ENCODE results near the gene SERPINA3.

SERPINA3 gene

DNA sequence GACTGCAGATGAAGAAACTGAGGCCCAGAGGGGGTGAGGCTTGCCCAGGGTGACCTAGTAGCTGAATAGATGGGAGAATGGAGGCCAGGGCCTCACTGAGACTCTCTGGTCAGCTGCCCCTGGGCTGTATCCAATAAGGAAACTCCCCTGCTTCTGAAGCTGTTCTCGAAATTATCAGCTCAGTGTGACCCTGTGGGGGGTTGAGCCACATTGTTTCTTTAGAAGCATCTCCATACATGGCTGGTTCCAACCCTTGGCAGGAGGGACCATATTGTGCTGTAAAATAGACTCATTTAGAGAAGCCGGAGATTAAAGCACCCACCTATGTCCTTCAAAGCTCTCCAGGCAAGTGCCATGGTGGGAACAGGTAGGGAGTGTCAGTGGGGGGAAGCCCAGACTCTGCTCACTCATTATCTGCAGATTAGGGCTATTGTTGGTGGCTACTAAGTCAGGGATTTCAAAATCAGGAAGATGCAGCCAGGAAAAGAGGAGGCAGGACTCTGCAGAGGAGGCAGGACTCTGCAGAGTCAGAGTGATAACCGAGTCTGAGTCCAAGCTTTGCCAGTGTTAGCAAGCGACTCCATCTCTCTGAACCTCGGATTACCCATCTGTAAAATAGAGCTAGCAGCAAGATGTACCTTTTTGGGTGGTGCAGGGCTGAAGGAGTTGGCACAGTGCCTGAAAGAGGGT lies 27.5 kb upstream of the SERPINA3 start:
- Histone ChIP-seq H3K27ac (ENCODE audit: insufficient read depth, low read length, poor library complexity, severe bottlenecking) (no peak overlapping the region), H3K4me3 (ENCODE audit: insufficient read depth, low read depth, low read length, poor library complexity, severe bottlenecking) (no peak overlapping the region), H3K9me3 (ENCODE audit: control insufficient read depth, low read length) (no peaks in the 10 kb centered on the region), H3K4me1 (ENCODE audit: control insufficient read depth, insufficient read depth, low read length, poor library complexity, severe bottlenecking) (no peaks in the 10 kb centered on the region), H3K27me3 (replicated peaks; ENCODE audit: control insufficient read depth, insufficient read depth, low read length, poor library complexity, severe bottlenecking) (no peaks in the 10 kb centered on the region), H3K36me3 (ENCODE audit: control insufficient read depth, insufficient read depth, low read length) (no peaks in the 10 kb centered on the region)
- no peak for DNase-seq

DNA sequence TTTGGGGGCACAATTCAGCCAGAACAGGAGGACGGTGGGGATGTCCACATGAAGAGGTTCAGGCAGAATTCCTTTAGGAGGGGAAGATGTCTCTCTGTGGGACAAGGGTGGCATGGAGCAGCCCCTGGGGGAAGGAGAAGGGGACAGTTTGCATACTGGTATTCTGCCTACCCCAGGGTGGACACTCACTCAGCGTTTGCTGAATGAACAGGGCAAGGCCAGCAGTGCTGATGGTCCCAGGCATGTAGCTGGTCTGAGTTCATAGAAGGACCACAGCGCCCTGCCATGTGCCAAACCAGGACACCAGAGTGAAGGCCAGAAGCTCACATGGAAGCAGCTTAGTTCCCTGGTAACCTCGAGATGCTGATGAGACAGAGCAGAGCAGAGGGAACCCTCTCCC lies 25.6 kb upstream of the SERPINA3 start:
- no peak for DNase-seq

DNA sequence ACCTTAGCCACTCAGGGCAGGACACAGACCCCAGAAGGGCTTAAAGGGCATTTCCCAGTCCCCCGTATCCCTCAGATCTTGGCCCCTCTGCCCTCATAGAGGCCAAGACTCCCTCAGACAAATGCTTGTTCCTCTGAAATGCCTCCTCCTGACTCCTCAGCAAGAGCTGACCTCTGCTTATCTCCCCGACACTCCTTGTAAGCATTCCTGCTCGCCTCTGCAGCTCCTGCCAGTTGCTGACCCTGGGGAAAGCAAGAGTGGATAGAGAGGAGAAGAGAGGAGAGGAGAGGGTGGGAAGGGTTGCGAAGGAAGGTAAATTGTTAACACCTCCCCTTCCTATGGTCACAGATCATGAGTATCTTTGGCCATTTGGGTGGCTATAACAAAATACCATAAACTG lies 23.9 kb upstream of the SERPINA3 start:
- DNase-seq = no peak
- H3K27me3 ChIP-seq (replicated peaks; ENCODE audit: control insufficient read depth, insufficient read depth, low read length, poor library complexity, severe bottlenecking) = no peaks in the 10 kb centered on the region

More for the DNA sequence above, 25.6 kb upstream of the SERPINA3 start:
- no peak overlapping the region for H3K27ac ChIP-seq (ENCODE audit: insufficient read depth, low read length, poor library complexity, severe bottlenecking)
- no peaks in the 10 kb centered on the region for H3K36me3 ChIP-seq (ENCODE audit: control insufficient read depth, insufficient read depth, low read length)
- no peaks in the 10 kb centered on the region for H3K9me3 ChIP-seq (ENCODE audit: control insufficient read depth, low read length)
- no peaks in the 10 kb centered on the region for H3K4me1 ChIP-seq (ENCODE audit: control insufficient read depth, insufficient read depth, low read length, poor library complexity, severe bottlenecking)
- H3K4me3 ChIP-seq (ENCODE audit: insufficient read depth, low read depth, low read length, poor library complexity, severe bottlenecking) = no peak overlapping the region
- H3K27me3 ChIP-seq (replicated peaks; ENCODE audit: control insufficient read depth, insufficient read depth, low read length, poor library complexity, severe bottlenecking) = no peaks in the 10 kb centered on the region

DNA sequence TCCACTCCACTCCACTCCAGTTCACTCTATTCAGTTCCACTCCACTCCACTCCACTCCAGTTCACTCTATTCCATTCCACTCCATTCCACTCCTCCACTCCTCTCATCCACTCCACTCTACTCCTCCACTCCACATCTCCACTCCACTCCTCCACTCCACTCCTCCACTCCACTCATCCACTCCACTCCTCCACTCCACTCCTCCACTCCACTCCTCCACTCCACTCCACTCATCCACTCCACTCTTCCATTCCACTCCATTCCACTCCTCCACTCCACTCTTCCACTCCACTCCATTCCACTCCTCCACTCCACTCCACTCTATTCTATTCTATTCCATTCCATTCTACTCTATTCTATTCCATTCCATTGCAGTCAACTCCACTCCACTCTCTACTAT lies 21.1 kb upstream of the SERPINA3 start:
- Histone ChIP-seq H3K27ac (ENCODE audit: insufficient read depth, low read length, poor library complexity, severe bottlenecking) (no peak overlapping the region), H3K4me1 (ENCODE audit: control insufficient read depth, insufficient read depth, low read length, poor library complexity, severe bottlenecking) (no peaks in the 10 kb centered on the region)

More for the DNA sequence above, 23.9 kb upstream of the SERPINA3 start:
- H3K4me1 ChIP-seq (ENCODE audit: control insufficient read depth, insufficient read depth, low read length, poor library complexity, severe bottlenecking) = no peaks in the 10 kb centered on the region
- no peaks in the 10 kb centered on the region for H3K36me3 ChIP-seq (ENCODE audit: control insufficient read depth, insufficient read depth, low read length)
- H3K9me3 ChIP-seq (ENCODE audit: control insufficient read depth, low read length) = no peaks in the 10 kb centered on the region
- H3K27ac ChIP-seq (ENCODE audit: insufficient read depth, low read length, poor library complexity, severe bottlenecking) = no peak overlapping the region
- no peak overlapping the region for H3K4me3 ChIP-seq (ENCODE audit: insufficient read depth, low read depth, low read length, poor library complexity, severe bottlenecking)

DNA sequence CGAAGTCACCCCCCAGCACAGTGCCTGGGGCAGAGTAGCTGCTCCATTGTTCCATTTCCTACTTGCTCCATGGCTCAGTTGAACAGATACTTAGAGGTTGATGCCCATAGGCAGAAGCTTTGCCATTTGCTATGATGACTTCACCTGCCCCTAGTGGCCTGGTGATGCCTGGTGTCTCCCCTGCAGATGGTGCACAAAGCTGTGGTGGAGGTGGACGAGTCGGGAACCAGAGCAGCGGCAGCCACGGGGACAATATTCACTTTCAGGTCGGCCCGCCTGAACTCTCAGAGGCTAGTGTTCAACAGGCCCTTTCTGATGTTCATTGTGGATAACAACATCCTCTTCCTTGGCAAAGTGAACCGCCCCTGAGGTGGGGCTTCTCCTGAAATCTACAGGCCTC lies 20.3 kb upstream of the SERPINA3 start:
- Histone ChIP-seq H3K4me1 (ENCODE audit: control insufficient read depth, insufficient read depth, low read length, poor library complexity, severe bottlenecking) (no peaks in the 10 kb centered on the region), H3K9me3 (ENCODE audit: control insufficient read depth, low read length) (no peaks in the 10 kb centered on the region), H3K36me3 (ENCODE audit: control insufficient read depth, insufficient read depth, low read length) (no peaks in the 10 kb centered on the region), H3K27ac (ENCODE audit: insufficient read depth, low read length, poor library complexity, severe bottlenecking) (no peak overlapping the region), H3K4me3 (ENCODE audit: insufficient read depth, low read depth, low read length, poor library complexity, severe bottlenecking) (no peak overlapping the region), H3K27me3 (replicated peaks; ENCODE audit: control insufficient read depth, insufficient read depth, low read length, poor library complexity, severe bottlenecking) (no peaks in the 10 kb centered on the region)
- no peak for DNase-seq

More for the DNA sequence above, 21.1 kb upstream of the SERPINA3 start:
- Histone ChIP-seq H3K4me3 (ENCODE audit: insufficient read depth, low read depth, low read length, poor library complexity, severe bottlenecking) (no peak overlapping the region), H3K27me3 (replicated peaks; ENCODE audit: control insufficient read depth, insufficient read depth, low read length, poor library complexity, severe bottlenecking) (no peaks in the 10 kb centered on the region), H3K36me3 (ENCODE audit: control insufficient read depth, insufficient read depth, low read length) (no peaks in the 10 kb centered on the region), H3K9me3 (ENCODE audit: control insufficient read depth, low read length) (no peaks in the 10 kb centered on the region)
- DNase-seq = no peak

DNA sequence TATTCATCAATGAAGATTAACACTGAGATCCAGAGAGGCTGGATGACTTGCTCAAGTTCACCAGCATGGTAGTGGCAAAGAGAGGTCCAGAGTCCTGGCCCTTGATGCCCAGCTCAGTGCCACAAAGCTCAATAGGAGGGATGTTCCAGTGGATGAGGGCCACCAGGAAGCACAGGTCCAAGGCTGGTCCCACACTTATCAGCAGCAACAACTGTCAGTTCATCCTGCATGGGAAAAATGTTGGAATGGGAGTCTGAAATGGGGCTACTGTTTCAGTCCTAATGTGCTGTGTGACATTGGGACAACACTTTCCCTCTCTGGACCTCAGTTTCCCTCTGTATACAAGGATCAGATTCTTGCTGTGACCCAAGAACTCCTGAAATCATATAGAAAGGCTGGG lies 19.7 kb upstream of the SERPINA3 start:
- Histone ChIP-seq H3K27ac (ENCODE audit: insufficient read depth, low read length, poor library complexity, severe bottlenecking) (no peak overlapping the region), H3K9me3 (ENCODE audit: control insufficient read depth, low read length) (no peaks in the 10 kb centered on the region), H3K36me3 (ENCODE audit: control insufficient read depth, insufficient read depth, low read length) (no peaks in the 10 kb centered on the region), H3K4me1 (ENCODE audit: control insufficient read depth, insufficient read depth, low read length, poor library complexity, severe bottlenecking) (no peaks in the 10 kb centered on the region), H3K4me3 (ENCODE audit: insufficient read depth, low read depth, low read length, poor library complexity, severe bottlenecking) (no peak overlapping the region), H3K27me3 (replicated peaks; ENCODE audit: control insufficient read depth, insufficient read depth, low read length, poor library complexity, severe bottlenecking) (no peaks in the 10 kb centered on the region)
- no peak for DNase-seq

DNA sequence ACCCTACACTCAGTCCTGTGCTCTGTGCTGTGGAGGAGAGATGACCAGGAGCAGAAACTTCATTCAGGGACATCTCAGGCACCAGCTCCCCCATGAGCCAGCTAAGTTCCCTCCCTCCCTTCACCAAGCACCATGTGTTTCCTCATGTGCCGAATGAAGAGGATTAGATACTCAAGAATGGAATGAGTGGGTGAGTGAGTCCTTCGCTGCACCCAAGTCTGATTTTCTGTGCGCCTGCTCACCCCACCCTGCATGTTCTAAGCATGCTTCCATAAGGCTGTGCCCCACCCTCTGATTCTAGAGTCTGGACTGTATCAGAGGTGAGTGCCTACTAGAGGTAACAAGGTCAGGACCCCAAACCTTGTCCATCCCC lies 18.8 kb upstream of the SERPINA3 start:
- Histone ChIP-seq H3K9me3 (ENCODE audit: control insufficient read depth, low read length) (no peaks in the 10 kb centered on the region), H3K36me3 (ENCODE audit: control insufficient read depth, insufficient read depth, low read length) (no peaks in the 10 kb centered on the region), H3K27me3 (replicated peaks; ENCODE audit: control insufficient read depth, insufficient read depth, low read length, poor library complexity, severe bottlenecking) (no peaks in the 10 kb centered on the region), H3K27ac (ENCODE audit: insufficient read depth, low read length, poor library complexity, severe bottlenecking) (no peak overlapping the region), H3K4me1 (ENCODE audit: control insufficient read depth, insufficient read depth, low read length, poor library complexity, severe bottlenecking) (no peaks in the 10 kb centered on the region), H3K4me3 (ENCODE audit: insufficient read depth, low read depth, low read length, poor library complexity, severe bottlenecking) (no peak overlapping the region)
- DNase-seq = no peak

DNA sequence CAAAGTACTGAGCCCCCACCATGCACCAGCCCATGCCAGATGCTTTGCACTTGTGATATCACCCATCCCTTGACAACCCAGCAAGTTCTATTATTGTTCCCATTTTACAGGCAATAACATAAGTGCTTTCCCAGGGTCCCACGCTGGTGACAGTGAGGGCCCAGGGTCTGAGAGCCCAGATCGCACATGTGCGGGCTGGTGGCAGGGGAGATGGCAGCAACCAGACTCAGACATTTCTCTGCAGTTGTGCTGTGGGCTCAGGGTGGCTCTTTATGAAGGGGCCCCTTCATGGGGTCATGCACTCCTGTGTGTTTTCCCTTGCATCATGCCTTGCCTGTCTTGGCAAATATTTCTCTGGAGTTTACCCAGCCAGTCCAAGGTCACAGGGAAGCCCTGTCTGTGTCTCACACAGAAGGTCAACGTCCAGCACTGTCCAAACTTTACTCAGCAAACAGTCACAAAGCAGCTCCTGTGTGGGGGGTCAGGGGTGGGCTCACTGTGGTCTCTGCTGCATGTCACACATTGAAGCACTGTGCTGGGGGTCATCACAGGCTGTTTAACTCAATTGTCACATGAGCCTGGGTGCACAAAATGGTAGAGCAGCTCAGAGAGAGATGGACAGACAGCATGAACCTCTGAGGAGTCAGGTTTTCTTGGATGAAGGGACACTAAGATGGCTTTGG lies 18.3 kb upstream of the SERPINA3 start:
- H3K9me3 ChIP-seq (ENCODE audit: control insufficient read depth, low read length) = no peaks in the 10 kb centered on the region
- no peaks in the 10 kb centered on the region for H3K36me3 ChIP-seq (ENCODE audit: control insufficient read depth, insufficient read depth, low read length)
- H3K4me1 ChIP-seq (ENCODE audit: control insufficient read depth, insufficient read depth, low read length, poor library complexity, severe bottlenecking) = no peaks in the 10 kb centered on the region
- DNase-seq = no peak
- H3K4me3 ChIP-seq (ENCODE audit: insufficient read depth, low read depth, low read length, poor library complexity, severe bottlenecking) = no peak overlapping the region
- no peak overlapping the region for H3K27ac ChIP-seq (ENCODE audit: insufficient read depth, low read length, poor library complexity, severe bottlenecking)
- H3K27me3 ChIP-seq (replicated peaks; ENCODE audit: control insufficient read depth, insufficient read depth, low read length, poor library complexity, severe bottlenecking) = no peaks in the 10 kb centered on the region

DNA sequence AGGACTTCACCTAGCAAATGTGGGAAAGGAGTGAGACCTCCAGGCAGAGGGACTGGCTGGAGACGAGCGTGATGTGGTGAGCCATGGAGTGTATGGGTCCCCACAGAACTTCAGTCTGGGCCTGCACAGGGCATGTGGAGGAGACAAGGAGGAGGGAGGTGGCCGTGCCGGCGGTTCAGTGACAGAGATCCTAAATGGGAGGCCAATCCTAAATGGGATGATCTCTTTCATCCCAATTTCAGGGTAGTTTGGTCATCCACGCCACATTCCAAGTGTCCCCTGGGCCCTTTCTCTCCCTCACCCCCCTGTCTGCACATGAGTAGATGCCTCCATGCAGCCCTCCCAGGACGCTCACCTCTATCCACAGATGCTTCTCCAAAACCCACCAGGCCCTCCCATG lies 17.8 kb upstream of the SERPINA3 start:
- Histone ChIP-seq H3K27ac (ENCODE audit: insufficient read depth, low read length, poor library complexity, severe bottlenecking) (no peak overlapping the region), H3K4me3 (ENCODE audit: insufficient read depth, low read depth, low read length, poor library complexity, severe bottlenecking) (no peak overlapping the region), H3K36me3 (ENCODE audit: control insufficient read depth, insufficient read depth, low read length) (no peaks in the 10 kb centered on the region), H3K4me1 (ENCODE audit: control insufficient read depth, insufficient read depth, low read length, poor library complexity, severe bottlenecking) (no peaks in the 10 kb centered on the region), H3K27me3 (replicated peaks; ENCODE audit: control insufficient read depth, insufficient read depth, low read length, poor library complexity, severe bottlenecking) (no peaks in the 10 kb centered on the region), H3K9me3 (ENCODE audit: control insufficient read depth, low read length) (no peaks in the 10 kb centered on the region)
- DNase-seq = no peak

DNA sequence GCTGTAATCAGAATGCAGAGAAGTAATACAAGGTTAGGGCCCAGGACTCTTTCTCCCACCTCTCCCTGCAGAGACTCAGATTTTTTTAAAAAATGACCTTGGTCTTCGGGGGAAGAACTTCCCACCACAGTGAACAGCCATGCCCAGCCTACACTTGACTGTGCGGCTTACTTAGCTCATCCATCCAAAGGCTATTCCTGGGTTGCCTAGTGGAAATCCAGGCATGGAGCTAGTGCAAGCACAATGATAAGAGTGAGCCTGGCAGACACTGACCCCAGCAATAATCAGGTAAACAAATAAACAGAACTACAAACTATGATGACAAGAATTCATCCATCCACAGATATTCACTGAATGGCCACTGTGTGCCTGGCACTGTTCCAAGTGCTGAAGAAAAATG lies 16.3 kb upstream of the SERPINA3 start:
- Histone ChIP-seq H3K4me1 (ENCODE audit: control insufficient read depth, insufficient read depth, low read length, poor library complexity, severe bottlenecking) (no peaks in the 10 kb centered on the region), H3K36me3 (ENCODE audit: control insufficient read depth, insufficient read depth, low read length) (no peaks in the 10 kb centered on the region), H3K27ac (ENCODE audit: insufficient read depth, low read length, poor library complexity, severe bottlenecking) (no peak overlapping the region), H3K27me3 (replicated peaks; ENCODE audit: control insufficient read depth, insufficient read depth, low read length, poor library complexity, severe bottlenecking) (no peaks in the 10 kb centered on the region), H3K4me3 (ENCODE audit: insufficient read depth, low read depth, low read length, poor library complexity, severe bottlenecking) (no peak overlapping the region), H3K9me3 (ENCODE audit: control insufficient read depth, low read length) (no peaks in the 10 kb centered on the region)
- no peak for DNase-seq

Data from effector memory CD4-positive, alpha-beta T cell (primary cell).